HL-60 (cell line): ENCODE data around the gene RGS6.

Source experiments
- GABPA ChIP-seq: IDR thresholded peaks from 2 replicates; pipeline ENCODE4 v1.6.1; 2012; ENCODE audit warnings: low read depth
- POLR2AphosphoS5 ChIP-seq: IDR thresholded peaks from 2 replicates; pipeline ENCODE4 v1.6.1; 2012; ENCODE audit warnings: low read depth
- SPI1 ChIP-seq: IDR thresholded peaks from 2 replicates; pipeline ENCODE4 v1.6.1; 2012; ENCODE audit warnings: low read depth, mild to moderate bottlenecking, borderline replicate concordance
- TF ChIP-seq, protein P1 (sequence below): IDR thresholded peaks from one replicate; pipeline ENCODE4 v1.5.1; 2011; ENCODE audit warnings: low read length, control low read depth, inconsistent platforms; ENCODE audit not compliant: insufficient read depth
- TF ChIP-seq, protein P2 (sequence below): IDR thresholded peaks from 2 replicates; pipeline ENCODE4 v1.6.1; 2012; ENCODE audit warnings: low read depth; ENCODE audit not compliant: insufficient replicate concordance

DNA sequence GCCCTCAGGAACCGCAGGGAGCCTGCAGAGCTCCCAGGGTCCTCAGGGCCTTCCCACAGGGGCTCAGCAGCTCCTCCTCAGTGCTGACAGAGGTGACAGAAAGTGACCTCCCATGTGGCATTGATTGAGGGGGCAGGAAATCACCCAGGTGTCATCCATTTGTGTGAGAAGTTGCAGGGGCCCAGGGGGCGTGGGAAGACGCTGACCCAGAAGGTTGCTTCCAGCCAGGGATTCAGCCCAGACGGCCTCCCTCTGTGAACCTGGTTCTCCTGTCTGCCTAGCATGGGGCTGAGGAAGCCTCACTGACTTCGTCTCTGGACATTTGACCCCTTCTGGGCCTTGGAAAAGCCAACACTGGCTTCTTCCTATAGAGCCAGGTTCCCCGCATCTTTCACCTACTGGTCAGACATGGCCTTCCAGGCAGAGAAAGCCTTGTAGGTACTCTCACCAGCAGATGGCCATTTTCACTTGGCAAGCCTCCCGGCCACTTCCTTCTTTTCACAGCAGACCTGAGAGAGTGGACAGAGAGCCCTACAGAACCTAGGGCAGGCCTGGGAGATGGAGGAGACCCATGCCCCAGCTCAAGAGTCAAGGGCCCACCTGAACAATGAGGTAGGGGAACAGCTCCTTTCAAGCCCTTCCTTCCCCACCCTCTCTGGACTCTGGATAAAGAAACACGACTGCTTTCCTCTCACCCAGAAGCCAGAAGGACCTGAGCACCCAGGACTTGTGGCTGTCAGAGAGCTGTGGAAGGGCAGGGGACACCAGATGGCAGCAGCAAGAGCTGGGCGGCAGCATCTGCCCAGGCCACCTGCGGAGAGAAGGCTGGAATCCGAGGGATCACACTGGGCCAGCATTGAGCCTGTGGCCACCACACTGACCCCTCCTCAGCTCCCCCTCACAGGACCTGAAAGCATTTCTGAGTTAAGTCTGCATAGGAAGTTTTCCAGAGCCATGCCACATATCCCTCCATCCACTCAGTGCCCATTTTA lies 583.8 kb downstream of the RGS6 start:
- TF ChIP-seq, protein P1, sequence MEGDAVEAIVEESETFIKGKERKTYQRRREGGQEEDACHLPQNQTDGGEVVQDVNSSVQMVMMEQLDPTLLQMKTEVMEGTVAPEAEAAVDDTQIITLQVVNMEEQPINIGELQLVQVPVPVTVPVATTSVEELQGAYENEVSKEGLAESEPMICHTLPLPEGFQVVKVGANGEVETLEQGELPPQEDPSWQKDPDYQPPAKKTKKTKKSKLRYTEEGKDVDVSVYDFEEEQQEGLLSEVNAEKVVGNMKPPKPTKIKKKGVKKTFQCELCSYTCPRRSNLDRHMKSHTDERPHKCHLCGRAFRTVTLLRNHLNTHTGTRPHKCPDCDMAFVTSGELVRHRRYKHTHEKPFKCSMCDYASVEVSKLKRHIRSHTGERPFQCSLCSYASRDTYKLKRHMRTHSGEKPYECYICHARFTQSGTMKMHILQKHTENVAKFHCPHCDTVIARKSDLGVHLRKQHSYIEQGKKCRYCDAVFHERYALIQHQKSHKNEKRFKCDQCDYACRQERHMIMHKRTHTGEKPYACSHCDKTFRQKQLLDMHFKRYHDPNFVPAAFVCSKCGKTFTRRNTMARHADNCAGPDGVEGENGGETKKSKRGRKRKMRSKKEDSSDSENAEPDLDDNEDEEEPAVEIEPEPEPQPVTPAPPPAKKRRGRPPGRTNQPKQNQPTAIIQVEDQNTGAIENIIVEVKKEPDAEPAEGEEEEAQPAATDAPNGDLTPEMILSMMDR, result no peak
- TF ChIP-seq, protein P2, sequence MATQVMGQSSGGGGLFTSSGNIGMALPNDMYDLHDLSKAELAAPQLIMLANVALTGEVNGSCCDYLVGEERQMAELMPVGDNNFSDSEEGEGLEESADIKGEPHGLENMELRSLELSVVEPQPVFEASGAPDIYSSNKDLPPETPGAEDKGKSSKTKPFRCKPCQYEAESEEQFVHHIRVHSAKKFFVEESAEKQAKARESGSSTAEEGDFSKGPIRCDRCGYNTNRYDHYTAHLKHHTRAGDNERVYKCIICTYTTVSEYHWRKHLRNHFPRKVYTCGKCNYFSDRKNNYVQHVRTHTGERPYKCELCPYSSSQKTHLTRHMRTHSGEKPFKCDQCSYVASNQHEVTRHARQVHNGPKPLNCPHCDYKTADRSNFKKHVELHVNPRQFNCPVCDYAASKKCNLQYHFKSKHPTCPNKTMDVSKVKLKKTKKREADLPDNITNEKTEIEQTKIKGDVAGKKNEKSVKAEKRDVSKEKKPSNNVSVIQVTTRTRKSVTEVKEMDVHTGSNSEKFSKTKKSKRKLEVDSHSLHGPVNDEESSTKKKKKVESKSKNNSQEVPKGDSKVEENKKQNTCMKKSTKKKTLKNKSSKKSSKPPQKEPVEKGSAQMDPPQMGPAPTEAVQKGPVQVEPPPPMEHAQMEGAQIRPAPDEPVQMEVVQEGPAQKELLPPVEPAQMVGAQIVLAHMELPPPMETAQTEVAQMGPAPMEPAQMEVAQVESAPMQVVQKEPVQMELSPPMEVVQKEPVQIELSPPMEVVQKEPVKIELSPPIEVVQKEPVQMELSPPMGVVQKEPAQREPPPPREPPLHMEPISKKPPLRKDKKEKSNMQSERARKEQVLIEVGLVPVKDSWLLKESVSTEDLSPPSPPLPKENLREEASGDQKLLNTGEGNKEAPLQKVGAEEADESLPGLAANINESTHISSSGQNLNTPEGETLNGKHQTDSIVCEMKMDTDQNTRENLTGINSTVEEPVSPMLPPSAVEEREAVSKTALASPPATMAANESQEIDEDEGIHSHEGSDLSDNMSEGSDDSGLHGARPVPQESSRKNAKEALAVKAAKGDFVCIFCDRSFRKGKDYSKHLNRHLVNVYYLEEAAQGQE, result no peak
- TF ChIP-seq SPI1 (no peak), POLR2AphosphoS5 (no peak), GABPA (no peak)
